CD1c-positive myeloid dendritic cell (primary cell): ENCODE results near the gene MIA2.
"Not testable (repeated sequence)": the region's sequence is repeated elsewhere in the genome, so short reads cannot be mapped to it uniquely, and the experiment has no call there.

Experiments
- DNase-seq: peaks from one replicate; pipeline ENCODE4 v3.0.0-alpha.2; 2016; ENCODE audit errors: extremely low spot score

Gene MIA2

DNA sequence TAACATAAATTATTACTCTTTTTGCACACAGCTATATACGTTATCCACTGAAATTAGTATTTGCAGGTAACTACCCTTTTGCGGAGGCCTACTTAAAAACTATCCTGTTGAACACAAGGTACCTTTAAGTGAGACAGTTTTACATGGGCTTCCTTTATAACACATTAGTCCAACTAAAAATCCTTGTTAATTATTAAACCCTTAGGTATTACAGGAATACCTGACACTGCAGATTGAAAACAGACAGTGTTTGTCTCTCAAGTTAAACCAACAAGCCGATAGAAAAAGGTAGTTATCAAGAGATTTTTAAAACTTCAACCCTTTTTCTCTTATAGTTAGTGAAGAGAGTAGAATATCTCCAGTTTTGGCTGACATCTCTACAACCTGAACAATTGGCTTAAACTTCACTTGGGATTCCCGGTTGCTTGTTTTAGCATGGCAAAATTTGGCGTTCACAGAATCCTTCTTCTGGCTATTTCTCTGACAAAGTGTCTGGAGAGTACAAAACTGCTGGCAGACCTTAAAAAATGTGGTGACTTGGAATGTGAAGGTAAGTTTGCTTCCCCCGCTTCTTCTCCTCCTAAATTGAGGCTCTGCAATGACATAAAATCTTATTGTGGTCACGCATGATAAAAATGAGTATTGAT is at the start of gene MIA2:
Gene MIA2 (plus strand): TSS at position 236 of the 647 bp plus-strand sequence. CDS start 200 bp downstream, at position 436.
- DNase-seq: no peak

GRCh38 chr14:39184628-39185255 is 49.0 kb upstream of the MIA2 start:
- no peak for DNase-seq

- DNase-seq: no peak
Observed at GRCh38 chr14:39185256-39186049, 48.3 kb upstream of the MIA2 start.

GRCh38 chr14:39186941-39187525 is 46.7 kb upstream of the MIA2 start:
- DNase-seq: no peak

DNA sequence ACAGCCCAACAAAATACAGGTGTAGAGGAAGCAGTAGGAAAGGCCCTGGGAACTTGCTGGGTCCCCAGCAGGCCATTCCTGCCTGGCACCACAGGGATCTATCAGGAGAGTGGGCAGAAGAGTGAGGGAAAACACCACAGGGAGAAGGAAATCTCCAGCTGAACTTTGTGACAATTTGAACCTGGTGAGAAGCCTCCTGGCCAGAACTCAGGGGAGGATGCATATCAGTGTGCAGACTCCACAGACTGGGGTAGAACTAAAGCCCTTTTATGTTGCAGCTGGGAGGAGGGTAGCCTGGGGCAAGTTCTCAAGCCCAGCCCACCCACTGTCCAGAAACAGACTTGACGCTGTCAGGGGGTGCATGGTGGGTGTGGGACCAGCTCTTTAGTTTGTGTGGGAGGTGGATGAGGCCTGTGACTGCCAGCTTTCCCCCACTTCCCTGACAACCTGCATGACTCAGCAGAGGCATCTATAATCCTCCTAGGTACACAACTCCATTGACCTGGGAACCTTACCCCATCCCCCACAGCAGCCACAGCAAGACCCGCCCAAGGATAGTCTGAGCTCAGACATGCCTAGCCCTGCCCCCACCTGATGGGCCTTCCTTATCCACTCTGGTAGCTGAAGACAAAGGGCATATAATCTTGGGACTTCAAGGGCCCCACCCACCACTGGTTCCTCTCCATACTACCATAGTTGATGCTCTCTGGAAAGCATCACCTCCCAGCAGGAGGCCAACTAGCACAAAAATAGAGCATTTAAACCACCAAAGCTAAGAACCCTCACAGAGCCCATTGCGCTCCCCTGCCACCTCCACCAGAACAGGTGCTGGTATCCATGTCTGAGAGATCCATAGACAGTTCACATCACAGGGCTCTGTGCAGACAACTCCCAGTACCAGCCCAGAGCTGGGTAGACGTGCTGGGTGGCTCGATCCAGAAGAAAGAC is 29.8 kb upstream of the MIA2 start:
- no peak for DNase-seq

- not testable (repeated sequence) for DNase-seq
Observed at GRCh38 chr14:39207430-39207829, 26.3 kb upstream of the MIA2 start.

DNA sequence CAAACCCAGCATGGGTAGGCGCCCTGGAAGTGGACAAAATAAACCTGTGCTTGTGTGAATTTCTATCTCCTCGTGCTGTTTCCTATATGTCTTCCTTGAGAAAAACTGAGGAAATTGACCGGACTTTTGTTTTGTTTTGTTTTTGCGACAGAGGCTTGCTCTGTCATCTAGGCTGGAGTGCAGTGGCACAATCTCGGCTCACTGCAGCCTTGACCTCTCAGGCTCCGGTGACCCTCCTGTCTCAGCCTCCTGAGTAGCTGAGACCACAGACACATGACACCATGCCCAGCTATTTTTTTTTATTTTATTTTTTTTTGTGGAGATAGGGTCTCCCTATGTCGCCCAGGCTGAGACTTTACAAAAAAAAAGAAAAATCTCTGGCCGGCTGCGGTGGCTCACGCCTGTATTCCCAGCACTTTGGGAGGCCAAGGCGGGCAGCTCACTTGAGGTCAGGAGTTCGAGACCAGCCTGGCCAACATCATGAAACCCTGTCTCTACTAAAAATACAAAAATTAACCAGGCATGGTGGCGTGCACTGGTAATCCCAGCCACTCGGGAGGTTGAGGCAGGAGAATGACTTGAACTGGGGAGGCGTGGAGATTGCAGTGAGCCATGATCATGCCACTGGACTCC is 22.5 kb upstream of the MIA2 start:
- no peak for DNase-seq

GRCh38 chr14:39212034-39212433 is 21.7 kb upstream of the MIA2 start:
- DNase-seq: no peak

DNA sequence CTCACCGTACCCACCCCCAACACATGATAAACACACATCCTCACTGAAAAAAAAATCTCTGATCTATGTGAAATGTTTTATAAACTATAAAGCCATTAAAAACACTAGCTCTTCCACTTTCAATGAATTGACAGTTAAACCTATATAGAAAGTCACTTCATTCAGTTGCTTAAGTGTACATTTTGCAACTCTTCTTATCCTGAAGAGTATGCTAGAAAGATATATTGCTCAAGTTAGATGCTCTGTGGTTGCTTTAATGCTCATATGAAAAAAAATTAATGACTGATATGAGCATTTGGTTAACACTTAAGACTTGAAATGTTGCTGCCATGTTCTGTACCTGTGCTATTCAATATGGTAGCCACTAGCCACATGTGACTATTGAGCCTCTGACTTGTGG is 21.0 kb upstream of the MIA2 start:
- DNase-seq: no peak

DNA sequence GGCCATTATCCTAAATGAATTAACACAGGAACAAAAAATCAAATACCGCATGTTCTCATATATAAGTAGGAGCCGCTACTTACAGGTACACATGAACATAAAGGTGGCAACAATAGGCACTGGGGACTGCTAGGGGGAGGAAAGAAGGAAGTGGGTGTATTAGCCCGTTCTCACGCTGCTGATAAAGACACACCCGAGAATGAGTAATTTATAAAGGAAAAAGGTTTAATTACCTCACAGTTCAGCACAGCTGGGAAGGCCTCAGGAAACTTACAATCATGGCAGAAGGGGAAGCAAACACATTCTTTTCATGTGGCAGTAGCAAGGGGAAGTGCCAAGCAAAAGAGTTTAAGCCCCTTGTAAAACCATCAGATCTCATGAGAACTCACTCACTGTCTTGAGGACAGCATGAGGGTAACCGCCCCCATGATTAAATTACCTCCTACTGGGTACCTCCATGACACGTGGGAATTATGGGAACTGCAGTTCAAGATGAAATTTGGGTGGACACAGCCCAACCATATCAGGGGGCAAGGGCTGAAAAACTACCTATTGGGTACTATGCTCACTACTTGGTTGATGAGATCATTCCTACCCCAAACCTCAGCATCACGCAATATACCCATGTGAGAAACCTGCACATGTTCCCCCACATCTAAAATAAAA is 16.4 kb upstream of the MIA2 start:
- no peak for DNase-seq

- no peak for DNase-seq
Observed at GRCh38 chr14:39218171-39218769, 15.4 kb upstream of the MIA2 start.

GRCh38 chr14:39219075-39219499 is 14.6 kb upstream of the MIA2 start:
- DNase-seq: no peak

DNA sequence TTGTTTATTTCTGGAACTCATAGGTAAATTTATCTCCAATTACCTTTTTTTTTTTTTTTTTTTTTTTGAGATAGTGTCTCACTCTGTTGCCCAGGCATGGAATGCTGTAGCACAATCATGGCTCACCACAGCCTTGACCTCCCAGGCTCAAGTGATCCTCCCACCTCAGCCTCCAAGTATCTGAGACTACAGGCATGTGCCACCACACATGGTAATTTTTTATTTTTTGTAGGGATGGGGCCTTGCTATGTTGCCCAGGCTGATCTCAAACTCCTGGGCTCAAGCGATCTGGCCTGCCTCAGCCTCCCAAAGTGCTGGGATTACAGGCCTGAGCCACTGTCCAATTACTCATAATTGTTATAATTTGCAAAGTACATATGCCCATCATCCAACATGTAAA is 13.2 kb upstream of the MIA2 start:
- DNase-seq: not testable (repeated sequence)

DNA sequence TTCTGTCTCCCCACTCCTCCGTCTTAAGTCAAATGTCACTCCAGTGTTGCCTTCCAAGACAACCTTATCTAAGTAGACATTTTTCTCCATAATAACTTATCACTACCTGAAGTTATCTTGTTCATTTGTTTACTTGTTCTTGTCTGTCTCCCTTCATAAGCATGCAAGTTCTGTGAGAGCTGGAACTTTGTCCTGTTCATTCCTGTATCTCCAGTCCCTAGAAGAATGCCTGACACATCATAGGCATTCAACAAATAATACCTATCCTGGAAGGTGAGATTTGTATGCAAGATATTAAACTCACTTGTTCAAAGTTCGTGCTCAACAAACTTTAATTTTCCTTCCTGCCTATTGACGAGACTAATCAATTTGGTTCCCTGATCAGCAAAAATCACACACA is 5.7 kb upstream of the MIA2 start:
- DNase-seq: no peak

DNA sequence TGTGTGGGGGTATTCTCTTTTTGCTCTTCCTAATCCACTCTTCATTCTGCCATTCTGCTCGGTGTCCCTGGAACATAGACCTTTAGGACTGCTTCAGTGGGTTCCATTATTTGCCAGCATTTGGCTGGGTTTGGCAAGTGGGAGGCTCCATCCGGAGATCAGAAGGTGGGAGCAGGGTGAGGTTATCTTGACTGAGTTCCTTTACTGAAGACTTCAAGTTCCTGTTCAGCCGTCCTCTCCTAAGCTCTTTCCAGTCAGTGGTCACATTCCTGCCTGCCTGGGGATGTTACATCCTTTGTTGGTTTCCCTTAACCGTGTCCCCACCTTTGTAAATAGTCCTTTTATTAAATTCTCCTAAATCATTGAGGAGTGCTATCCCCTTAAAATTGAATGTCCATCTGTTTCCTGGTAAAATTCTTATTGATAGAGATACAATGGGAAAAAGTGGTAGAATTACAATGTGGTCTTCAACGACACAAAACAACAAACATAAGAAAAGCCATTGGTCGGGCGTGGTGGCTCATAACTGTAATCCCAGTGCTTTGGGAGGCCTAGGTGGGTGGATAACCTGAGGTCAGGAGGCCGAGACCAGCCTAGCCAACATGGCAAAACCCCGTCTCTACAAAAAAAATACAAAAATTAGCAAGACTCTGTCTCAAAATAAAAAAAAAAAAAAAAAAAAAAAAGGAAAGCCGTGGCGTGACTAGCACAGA is 5.0 kb upstream of the MIA2 start:
- no peak for DNase-seq

- peak; percentile 11 for DNase-seq
Observed at GRCh38 chr14:39229222-39229543, 4.5 kb upstream of the MIA2 start.

DNA sequence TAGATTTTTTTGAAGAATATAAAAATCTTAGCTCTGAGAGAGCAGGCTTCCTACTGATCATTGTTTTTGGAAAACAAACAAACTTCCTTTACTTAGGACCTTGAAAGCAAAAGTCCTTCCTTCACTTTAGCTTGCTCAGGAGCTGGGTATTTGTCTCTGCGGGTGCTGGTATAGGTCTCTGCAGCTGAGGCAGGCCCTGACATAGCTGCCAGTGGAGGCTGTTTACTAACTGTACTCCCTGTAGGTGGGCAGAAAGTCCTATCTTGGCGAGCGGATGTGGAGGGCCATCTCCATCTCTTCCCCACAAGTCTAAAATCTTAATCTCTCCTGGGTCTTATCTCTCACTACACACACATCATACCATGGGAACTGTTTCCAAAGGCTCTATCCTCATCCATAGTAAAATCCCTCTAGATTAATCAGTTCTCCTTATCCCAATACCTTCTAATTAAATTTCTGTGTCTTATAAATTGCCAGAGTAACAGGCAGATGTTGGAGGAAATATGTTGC is 4.1 kb upstream of the MIA2 start:
- DNase-seq: no peak

GRCh38 chr14:39230416-39231035 is 3.2 kb upstream of the MIA2 start:
- no peak for DNase-seq
